Loucy (cell line): ENCODE data around the gene TMEM108.

Experiments used
- EZH2phosphoT487 ChIP-seq: fragments of 200-600 bp; IDR thresholded peaks from 2 replicates; pipeline ENCODE4 v1.6.1; 2018; ENCODE audit warnings: antibody characterized with exemption, mild to moderate bottlenecking, moderate library complexity, borderline replicate concordance
- TF ChIP-seq, protein P1 (sequence below): fragments of 200-600 bp; sonication (generic); conservative IDR thresholded peaks from 2 replicates; pipeline ENCODE4 v1.5.1; 2014; ENCODE audit warnings: mild to moderate bottlenecking, antibody characterized with exemption, low read length

DNA sequence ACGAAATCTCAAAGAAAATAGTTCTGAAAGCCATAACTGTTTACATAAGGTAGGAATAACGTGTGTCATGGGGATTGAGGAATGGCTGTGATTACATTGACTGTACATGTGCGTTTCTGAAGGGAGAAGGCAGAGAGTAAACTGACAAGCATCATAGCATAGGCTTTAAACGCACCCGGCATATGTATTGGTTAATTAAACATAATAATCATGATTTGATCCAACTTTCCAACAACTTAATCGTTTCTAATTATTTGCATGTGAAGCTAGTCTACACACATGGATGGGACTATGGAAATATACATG is 3.3 kb downstream of the TMEM108 start:
- TF ChIP-seq, protein P1, sequence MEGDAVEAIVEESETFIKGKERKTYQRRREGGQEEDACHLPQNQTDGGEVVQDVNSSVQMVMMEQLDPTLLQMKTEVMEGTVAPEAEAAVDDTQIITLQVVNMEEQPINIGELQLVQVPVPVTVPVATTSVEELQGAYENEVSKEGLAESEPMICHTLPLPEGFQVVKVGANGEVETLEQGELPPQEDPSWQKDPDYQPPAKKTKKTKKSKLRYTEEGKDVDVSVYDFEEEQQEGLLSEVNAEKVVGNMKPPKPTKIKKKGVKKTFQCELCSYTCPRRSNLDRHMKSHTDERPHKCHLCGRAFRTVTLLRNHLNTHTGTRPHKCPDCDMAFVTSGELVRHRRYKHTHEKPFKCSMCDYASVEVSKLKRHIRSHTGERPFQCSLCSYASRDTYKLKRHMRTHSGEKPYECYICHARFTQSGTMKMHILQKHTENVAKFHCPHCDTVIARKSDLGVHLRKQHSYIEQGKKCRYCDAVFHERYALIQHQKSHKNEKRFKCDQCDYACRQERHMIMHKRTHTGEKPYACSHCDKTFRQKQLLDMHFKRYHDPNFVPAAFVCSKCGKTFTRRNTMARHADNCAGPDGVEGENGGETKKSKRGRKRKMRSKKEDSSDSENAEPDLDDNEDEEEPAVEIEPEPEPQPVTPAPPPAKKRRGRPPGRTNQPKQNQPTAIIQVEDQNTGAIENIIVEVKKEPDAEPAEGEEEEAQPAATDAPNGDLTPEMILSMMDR = no peak
- no peak for TF ChIP-seq EZH2phosphoT487
